NB4 (cell line): ENCODE data around the gene CRYBA2.

Experiments
- DNase-seq: peaks from one replicate; pipeline ENCODE4 v3.0.0; 2010; ENCODE audit warnings: low read depth
- H3K4me3 ChIP-seq: one replicate; pipeline ENCODE4 v1.5.1; 2011; ENCODE audit warnings: mild to moderate bottlenecking, low read depth, low read length, moderate library complexity
- CTCF ChIP-seq: IDR thresholded peaks from one replicate; pipeline ENCODE4 v1.5.1; 2012; ENCODE audit warnings: low read depth, low read length
- MYC ChIP-seq: IDR thresholded peaks from 2 replicates; pipeline ENCODE4 v1.6.1; 2011; ENCODE audit warnings: low read depth, low read length
- POLR2A ChIP-seq: IDR thresholded peaks from 2 replicates; pipeline ENCODE4 v1.6.1; 2011; ENCODE audit warnings: mild to moderate bottlenecking; ENCODE audit not compliant: insufficient read length; ENCODE audit errors: extremely low read depth
- TF ChIP-seq, protein P1 (sequence below): IDR thresholded peaks from 2 replicates; pipeline ENCODE4 v1.6.1; 2011; ENCODE audit warnings: low read depth, low read length

CRYBA2 gene

DNA sequence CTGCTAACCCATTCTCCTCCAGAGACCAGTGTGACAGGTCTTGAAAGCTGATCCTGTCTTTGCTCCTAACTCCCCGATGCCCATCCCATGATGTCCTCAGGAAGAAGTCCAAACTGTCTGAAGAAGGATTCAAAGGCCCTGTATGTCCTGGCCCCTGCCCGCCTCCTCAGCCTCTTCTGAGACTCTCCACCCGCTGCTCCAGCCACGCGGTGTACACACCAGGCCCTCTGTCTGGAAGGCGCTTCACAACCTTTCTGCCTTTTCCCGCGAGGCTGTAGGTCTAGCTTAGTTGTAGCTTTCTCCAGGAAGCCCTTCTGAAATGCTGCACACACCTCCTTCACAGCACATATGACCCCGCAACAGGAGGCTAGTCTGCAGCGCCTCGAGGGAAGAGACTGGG lies 23.5 kb upstream of the CRYBA2 start:
- no peak overlapping the region for H3K4me3 ChIP-seq
- TF ChIP-seq MYC (no peak), POLR2A (no peak), CTCF (no peak)
- TF ChIP-seq, protein P1, sequence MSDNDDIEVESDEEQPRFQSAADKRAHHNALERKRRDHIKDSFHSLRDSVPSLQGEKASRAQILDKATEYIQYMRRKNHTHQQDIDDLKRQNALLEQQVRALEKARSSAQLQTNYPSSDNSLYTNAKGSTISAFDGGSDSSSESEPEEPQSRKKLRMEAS: no peak
- DNase-seq: no peak

DNA sequence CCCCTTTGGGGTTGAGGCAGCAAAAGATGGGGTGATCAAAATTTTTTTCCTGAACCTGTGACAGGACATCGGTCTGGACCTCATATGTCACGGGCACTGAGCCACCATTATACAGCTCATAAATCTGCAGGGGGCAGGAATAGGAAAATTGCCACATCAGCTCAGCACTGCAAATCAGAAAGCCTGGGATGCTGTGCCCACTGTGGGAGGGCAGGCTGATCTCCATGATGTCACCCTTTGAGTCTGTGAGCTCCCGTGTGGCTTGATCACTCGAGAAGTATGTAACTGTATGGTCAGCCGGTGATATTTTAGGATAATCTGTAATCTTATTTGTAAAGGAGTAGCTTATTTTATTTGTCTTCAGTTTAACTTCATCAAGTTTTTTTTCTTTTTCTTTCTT lies 17.7 kb upstream of the CRYBA2 start:
- H3K4me3 ChIP-seq: no peak overlapping the region
- no peak for TF ChIP-seq MYC
- TF ChIP-seq, protein P1: no peak
- TF ChIP-seq CTCF: no peak
- no peak for TF ChIP-seq POLR2A
- no peak for DNase-seq

DNA sequence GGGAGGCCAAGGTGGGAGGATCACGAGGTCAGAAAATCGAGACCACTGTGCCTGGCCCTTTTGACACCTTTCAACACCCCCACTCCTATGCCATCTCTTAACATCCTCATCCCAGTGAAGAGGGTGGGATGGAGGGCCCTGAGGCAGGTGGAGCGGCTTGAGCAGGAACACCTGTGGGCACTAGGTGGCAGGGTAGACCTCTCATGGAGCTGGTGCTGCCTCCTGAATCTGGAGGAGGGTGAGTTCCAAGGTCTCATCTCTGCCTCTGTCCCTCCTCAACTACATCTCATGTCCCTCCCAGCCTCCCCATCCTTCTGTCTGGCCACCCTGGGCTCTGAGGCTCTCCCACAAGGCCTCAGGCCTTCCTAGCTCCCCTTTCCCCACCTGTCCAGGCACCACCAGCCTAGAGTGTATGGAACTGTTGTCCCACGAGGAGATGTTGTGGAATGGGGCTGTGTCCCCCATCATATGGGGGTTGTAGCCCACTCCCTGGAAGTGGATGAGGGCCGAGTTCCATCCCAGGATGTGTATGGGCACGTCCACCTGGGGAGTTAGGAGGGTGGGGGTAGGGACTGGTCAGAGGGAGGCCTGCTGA lies 17.0 kb upstream of the CRYBA2 start:
- DNase-seq: peak; percentile 37
- TF ChIP-seq MYC (no peak), CTCF (peak; percentile 58)
- no peak overlapping the region for H3K4me3 ChIP-seq

GRCh38 chr2:219009294-219009693 lies 16.1 kb upstream of the CRYBA2 start:
- TF ChIP-seq MYC (no peak), POLR2A (no peak), CTCF (no peak)
- TF ChIP-seq, protein P1: no peak
- DNase-seq: no peak
- no peak overlapping the region for H3K4me3 ChIP-seq

GRCh38 chr2:219003979-219004378 lies 10.8 kb upstream of the CRYBA2 start:
- no peak overlapping the region for H3K4me3 ChIP-seq
- no peak for DNase-seq
- TF ChIP-seq, protein P1: no peak
- TF ChIP-seq CTCF: no peak
- no peak for TF ChIP-seq POLR2A
- TF ChIP-seq MYC: no peak

DNA sequence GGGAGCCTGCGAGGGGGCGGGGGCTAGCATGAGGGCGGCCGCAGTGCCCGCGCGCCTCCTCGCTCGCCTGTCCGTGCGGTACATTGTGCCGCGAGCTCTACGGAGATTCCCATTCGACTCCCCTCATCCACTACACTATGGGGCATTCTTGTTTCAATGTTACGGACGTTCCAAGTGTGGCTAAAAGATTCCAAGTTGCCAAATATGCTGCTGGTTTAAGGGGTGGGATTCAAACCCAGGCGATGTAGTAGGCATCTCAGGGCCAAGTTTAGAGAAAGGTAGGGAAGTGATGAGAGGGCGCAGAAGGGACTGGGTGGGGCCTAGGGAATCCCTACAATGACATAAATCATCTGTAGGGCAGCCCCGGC lies 10.0 kb upstream of the CRYBA2 start:
- TF ChIP-seq POLR2A (no peak), MYC (no peak), CTCF (no peak)
- TF ChIP-seq, protein P1: no peak
- no peak overlapping the region for H3K4me3 ChIP-seq
- no peak for DNase-seq
